Stimulated activated naive B cell treated with anti-CD40 and anti-IgM and Interleukin-4, amounts not matched to agents 10 μg/mL and 1 μg/mL and 100 μg/mL, for 72 hours (primary cell): ENCODE results near the gene TMEM258.
A peak's percentile ranks its signal among the peaks of the same experiment; 100 is the strongest.

Source experiments
- ATAC-seq, 2 donors: fragments of 150-1000 bp; cut with Tn5 transposase; replicated peaks; 2 replicates each; pipeline ENCODE4 v1.10.0; 2021; ENCODE audit warnings: moderate library complexity in 1 of 2
- DNase-seq: peaks from one replicate; pipeline ENCODE4 v3.0.0; 2021
- H3K27ac Mint-ChIP-seq: one replicate; pipeline ENCODE4 v1.8.0; 2022; ENCODE audit warnings: mild to moderate bottlenecking, mixed read lengths
- H3K27me3 Mint-ChIP-seq, 2 donors: one replicate each; pipeline ENCODE4 v1.8.0; 2022; ENCODE audit warnings: mixed read lengths in 2 of 2
- H3K36me3 Mint-ChIP-seq, 2 donors: one replicate each; pipeline ENCODE4 v1.8.0; 2022; ENCODE audit warnings: mixed read lengths in 2 of 2, mild to moderate bottlenecking in 1 of 2
- H3K4me1 Mint-ChIP-seq, 2 donors: one replicate each; pipeline ENCODE4 v1.8.0; 2022; ENCODE audit warnings: mixed read lengths in 2 of 2, mild to moderate bottlenecking in 1 of 2
- H3K4me3 Mint-ChIP-seq, 2 donors: one replicate each; pipeline ENCODE4 v1.8.0; 2022; ENCODE audit warnings: mild to moderate bottlenecking in 2 of 2, mixed read lengths in 2 of 2, moderate library complexity in 1 of 2
- H3K9me3 Mint-ChIP-seq, 2 donors: one replicate each; pipeline ENCODE4 v1.8.0; 2022; ENCODE audit warnings: mixed read lengths in 2 of 2, mild to moderate bottlenecking in 1 of 2

Gene TMEM258

GRCh38 chr11:61756452-61757212 lies 35.8 kb downstream of the TMEM258 start:
- Mint-ChIP-seq H3K4me3 (no peak overlapping the region), H3K36me3 (no peaks in the 10 kb centered on the region), H3K4me1 (peaks cover 14 to 18% of the 10 kb centered on the region in 2 donors), H3K9me3 (no peaks in the 10 kb centered on the region), H3K27me3 (peaks cover 27 to 69% of the 10 kb centered on the region in 2 donors), H3K27ac (peak overlapping the region; percentile 69)
- peak in 1 of 2 donors; percentile 31 for ATAC-seq
- no peak for DNase-seq

GRCh38 chr11:61756147-61756451 lies 36.3 kb downstream of the TMEM258 start:
- peaks cover 29 to 73% of the 10 kb centered on the region in 2 donors for H3K27me3 Mint-ChIP-seq
- no peak overlapping the region for H3K4me3 Mint-ChIP-seq
- no peaks in the 10 kb centered on the region for H3K36me3 Mint-ChIP-seq
- no peak overlapping the region for H3K27ac Mint-ChIP-seq
- DNase-seq: no peak
- H3K4me1 Mint-ChIP-seq: peaks cover 14 to 18% of the 10 kb centered on the region in 2 donors
- no peaks in the 10 kb centered on the region for H3K9me3 Mint-ChIP-seq
- ATAC-seq: no peak

- Mint-ChIP-seq H3K27ac (no peak overlapping the region), H3K27me3 (peaks cover 39 to 71% of the 10 kb centered on the region in 2 donors)
These were observed 37.6 kb downstream of the TMEM258 start for GRCh38 chr11:61754534-61755482.

GRCh38 chr11:61753672-61754071 lies 38.7 kb downstream of the TMEM258 start:
- ATAC-seq (no peak), DNase-seq (no peak)
- Mint-ChIP-seq H3K4me1 (peaks cover 14 to 18% of the 10 kb centered on the region in 2 donors), H3K9me3 (no peaks in the 10 kb centered on the region), H3K36me3 (no peaks in the 10 kb centered on the region), H3K27ac (no peak overlapping the region), H3K4me3 (peak overlapping the region; percentile 20 to 64), H3K27me3 (peaks cover 43 to 72% of the 10 kb centered on the region in 2 donors)

More at GRCh38 chr11:61754534-61755482, 37.6 kb downstream of the TMEM258 start:
- no peak for DNase-seq
- Mint-ChIP-seq H3K4me1 (peaks cover 14 to 18% of the 10 kb centered on the region in 2 donors), H3K9me3 (no peaks in the 10 kb centered on the region), H3K4me3 (no peak overlapping the region), H3K36me3 (no peaks in the 10 kb centered on the region)
- ATAC-seq: no peak

- DNase-seq (no peak), ATAC-seq (peak in 1 of 2 donors; percentile 21)
- Mint-ChIP-seq H3K4me3 (peak overlapping the region; percentile 64 to 75), H3K4me1 (peaks cover 14 to 18% of the 10 kb centered on the region in 2 donors), H3K27me3 (peaks cover 41 to 74% of the 10 kb centered on the region in 2 donors), H3K36me3 (no peaks in the 10 kb centered on the region), H3K27ac (no peak overlapping the region), H3K9me3 (no peaks in the 10 kb centered on the region)
These were observed 39.4 kb downstream of the TMEM258 start for GRCh38 chr11:61752925-61753521.

- ATAC-seq: peak; percentile 84 to 88
- no peak within 1 kb of the TSS for H3K27ac Mint-ChIP-seq
- H3K4me3 Mint-ChIP-seq: peak within 1 kb of the TSS; percentile 64 to 75
- peaks cover 41 to 69% of the 10 kb centered on the region in 2 donors for H3K27me3 Mint-ChIP-seq
- DNase-seq: no peak
- peaks cover 14 to 18% of the 10 kb centered on the region in 2 donors for H3K4me1 Mint-ChIP-seq
- H3K36me3 Mint-ChIP-seq: no peaks in the 10 kb centered on the region
- H3K9me3 Mint-ChIP-seq: no peaks in the 10 kb centered on the region
These were observed 40.1 kb downstream of the TMEM258 start, which contains the start of gene MYRF for GRCh38 chr11:61752117-61752924. MYRF (plus strand) TSS chr11:61752636; CDS start chr11:61752745, 109 bp downstream.

GRCh38 chr11:61751384-61751783 lies 41.0 kb downstream of the TMEM258 start:
- Mint-ChIP-seq H3K27ac (no peak overlapping the region), H3K27me3 (peaks cover 41 to 65% of the 10 kb centered on the region in 2 donors), H3K4me1 (peaks cover 9 to 12% of the 10 kb centered on the region in 2 donors), H3K9me3 (no peaks in the 10 kb centered on the region), H3K4me3 (no peak overlapping the region), H3K36me3 (no peaks in the 10 kb centered on the region)
- ATAC-seq: no peak
- no peak for DNase-seq

GRCh38 chr11:61750631-61751273 lies 41.6 kb downstream of the TMEM258 start:
- H3K4me3 Mint-ChIP-seq: no peak overlapping the region
- H3K36me3 Mint-ChIP-seq: no peaks in the 10 kb centered on the region
- H3K9me3 Mint-ChIP-seq: no peaks in the 10 kb centered on the region

GRCh38 chr11:61749591-61750217 lies 42.7 kb downstream of the TMEM258 start:
- no peak overlapping the region for H3K27ac Mint-ChIP-seq
- H3K4me3 Mint-ChIP-seq: no peak overlapping the region
- H3K27me3 Mint-ChIP-seq: peaks cover 41 to 55% of the 10 kb centered on the region in 2 donors
- H3K4me1 Mint-ChIP-seq: peaks cover 0 to 5% of the 10 kb centered on the region in 2 donors
- H3K36me3 Mint-ChIP-seq: no peaks in the 10 kb centered on the region
- ATAC-seq: no peak
- no peak for DNase-seq
- no peaks in the 10 kb centered on the region for H3K9me3 Mint-ChIP-seq

More at GRCh38 chr11:61750631-61751273, 41.6 kb downstream of the TMEM258 start:
- DNase-seq (no peak), ATAC-seq (no peak)
- Mint-ChIP-seq H3K4me1 (peaks cover 2 to 6% of the 10 kb centered on the region in 2 donors), H3K27me3 (peaks cover 41 to 59% of the 10 kb centered on the region in 2 donors), H3K27ac (no peak overlapping the region)

- Mint-ChIP-seq H3K4me3 (no peak overlapping the region), H3K27me3 (peaks cover 26 to 37% of the 10 kb centered on the region in 2 donors), H3K4me1 (peaks cover 0 to 3% of the 10 kb centered on the region in 2 donors), H3K27ac (no peak overlapping the region), H3K36me3 (no peaks in the 10 kb centered on the region), H3K9me3 (no peaks in the 10 kb centered on the region)
- ATAC-seq (peak in 1 of 2 donors; percentile 24), DNase-seq (no peak)
These were observed 44.5 kb downstream of the TMEM258 start for GRCh38 chr11:61747967-61748285.

- no peaks in the 10 kb centered on the region for H3K9me3 Mint-ChIP-seq
- ATAC-seq (peak; percentile 67 to 75), DNase-seq (no peak)
- H3K4me1 Mint-ChIP-seq: peaks cover 0 to 2% of the 10 kb centered on the region in 2 donors
- H3K4me3 Mint-ChIP-seq: no peak overlapping the region
- no peaks in the 10 kb centered on the region for H3K36me3 Mint-ChIP-seq
- H3K27ac Mint-ChIP-seq: no peak overlapping the region
- H3K27me3 Mint-ChIP-seq: peaks cover 24 to 34% of the 10 kb centered on the region in 2 donors
These were observed 45.0 kb downstream of the TMEM258 start for GRCh38 chr11:61747192-61747966.

GRCh38 chr11:61746442-61747191 lies 45.8 kb downstream of the TMEM258 start:
- DNase-seq (no peak), ATAC-seq (no peak)
- no peak overlapping the region for H3K27ac Mint-ChIP-seq
- no peaks in the 10 kb centered on the region for H3K36me3 Mint-ChIP-seq
- no peak overlapping the region for H3K4me3 Mint-ChIP-seq
- no peaks in the 10 kb centered on the region for H3K4me1 Mint-ChIP-seq
- H3K9me3 Mint-ChIP-seq: no peaks in the 10 kb centered on the region
- H3K27me3 Mint-ChIP-seq: peaks cover 20 to 27% of the 10 kb centered on the region in 2 donors
